NCI-H2227 (cell line): ENCODE results near the gene LRMDA.
A peak's percentile ranks its signal among the peaks of the same experiment; 100 is the strongest.

Source experiments
- DNase-seq: peaks from one replicate; lab custom pipeline; 2025; ENCODE audit not compliant: unreplicated experiment; lab: John Stamatoyannopoulos, UW

LRMDA gene

DNA sequence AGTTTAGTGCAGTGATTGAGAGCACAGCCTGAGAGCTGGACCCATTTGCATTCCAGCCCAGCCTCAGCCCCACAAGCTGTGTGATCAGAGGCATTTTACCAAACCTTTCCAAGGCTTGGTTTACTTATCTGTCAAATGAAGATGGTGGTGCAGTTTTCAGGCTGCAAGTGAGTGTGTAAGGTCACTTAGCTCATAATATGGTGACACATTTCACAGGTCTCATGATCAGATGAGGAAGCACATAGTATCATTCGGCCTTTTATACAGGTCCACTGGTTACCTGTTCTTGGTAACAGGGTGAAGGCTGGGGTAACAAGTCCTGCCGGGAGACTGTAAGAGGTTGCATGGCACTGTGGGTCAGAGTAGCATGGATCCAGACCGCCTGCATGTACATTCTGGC, 371.7 kb downstream of the LRMDA start:
- DNase-seq, result no peak

GRCh38 chr10:75803816-75804552, 372.6 kb downstream of the LRMDA start:
- DNase-seq, result peak; percentile 56

- no peak for DNase-seq
Observed at GRCh38 chr10:75806186-75806585, 374.8 kb downstream of the LRMDA start.

DNA sequence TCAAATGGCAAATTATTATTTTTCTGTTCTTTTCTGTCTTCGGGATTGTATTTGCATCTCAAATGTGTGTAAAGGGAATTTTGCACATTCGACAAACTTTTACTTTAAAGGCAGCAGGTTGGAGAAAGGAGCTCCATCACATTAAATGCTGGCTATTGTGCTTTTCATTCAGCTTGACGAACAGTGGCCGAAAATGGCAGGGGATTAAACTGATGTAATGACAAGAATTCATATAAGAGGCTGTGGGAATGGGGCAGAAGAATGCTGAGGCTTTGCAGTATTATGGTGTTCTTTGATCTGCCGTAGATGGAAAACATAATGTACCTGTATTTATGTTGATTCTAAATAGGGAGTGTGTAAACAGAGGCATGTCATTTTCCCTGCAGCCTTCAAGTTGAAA, 376.0 kb downstream of the LRMDA start:
- DNase-seq, result no peak

- DNase-seq, result no peak
Observed at GRCh38 chr10:75809003-75809402, 377.6 kb downstream of the LRMDA start.

- DNase-seq, result no peak
Observed at GRCh38 chr10:75814014-75814413, 382.6 kb downstream of the LRMDA start.

DNA sequence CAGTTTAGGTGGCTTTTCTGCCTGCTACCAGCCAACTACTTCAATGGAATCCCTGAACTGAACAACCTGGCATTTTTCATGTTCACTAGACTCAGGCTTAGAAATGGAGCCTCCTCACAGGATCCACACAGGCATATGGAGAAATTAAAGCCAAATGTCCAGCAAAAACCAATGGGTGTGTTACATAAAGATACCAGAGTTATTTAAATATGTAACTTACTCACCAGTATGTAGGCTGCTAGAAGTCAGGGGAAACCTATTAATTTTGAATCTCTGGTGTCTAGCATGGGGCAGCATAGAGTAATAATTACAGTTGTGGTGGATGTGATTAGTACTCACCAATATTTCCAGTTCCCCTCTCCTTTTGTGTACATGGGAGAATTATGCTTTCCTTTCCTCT, 383.6 kb downstream of the LRMDA start:
- no peak for DNase-seq

- no peak for DNase-seq
Observed at GRCh38 chr10:75817198-75817597, 385.8 kb downstream of the LRMDA start.

DNA sequence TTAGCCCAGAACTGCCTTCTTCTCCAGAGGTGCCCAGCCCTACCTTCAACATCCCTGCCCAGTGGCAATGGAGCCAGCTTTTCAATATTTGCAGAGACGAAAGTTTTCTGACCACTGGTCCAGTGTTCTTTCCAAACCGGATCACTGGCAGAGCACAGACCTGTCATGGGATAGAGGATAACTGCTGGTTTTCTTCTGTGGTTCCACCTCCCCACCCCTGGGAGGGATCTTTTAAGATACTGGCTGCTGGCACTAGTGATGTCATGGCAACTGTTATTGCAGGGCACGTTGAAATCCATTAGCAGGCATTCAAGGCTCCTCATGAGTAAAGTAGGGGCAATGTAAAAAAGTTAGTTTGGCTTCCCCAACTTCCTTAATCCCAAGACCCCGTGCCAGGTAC, 387.1 kb downstream of the LRMDA start:
- DNase-seq, result no peak

GRCh38 chr10:75825235-75825634, 393.8 kb downstream of the LRMDA start:
- no peak for DNase-seq

GRCh38 chr10:75825661-75826060, 394.2 kb downstream of the LRMDA start:
- no peak for DNase-seq

GRCh38 chr10:75826846-75827245, 395.4 kb downstream of the LRMDA start:
- DNase-seq, result no peak

DNA sequence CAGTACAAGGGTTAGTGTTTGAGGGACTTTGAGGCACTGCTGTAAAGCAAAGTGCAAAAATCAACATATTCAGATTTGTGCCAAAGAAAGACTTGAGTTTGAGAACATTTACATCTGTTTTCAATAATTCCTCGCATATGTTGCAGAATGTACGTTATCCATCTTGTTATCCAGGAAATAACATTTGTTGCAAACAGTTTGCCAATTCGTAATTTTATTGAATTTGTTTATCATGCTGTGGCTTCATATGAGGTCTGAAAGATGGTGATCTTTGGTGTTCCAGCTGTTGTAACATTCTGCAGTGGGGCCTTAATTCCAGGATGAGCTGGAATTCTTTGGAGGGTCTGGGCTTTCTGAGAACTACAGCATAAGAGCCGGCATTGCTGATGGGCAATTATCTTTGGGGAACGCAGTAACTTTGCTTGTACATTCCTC, 396.2 kb downstream of the LRMDA start:
- DNase-seq, result no peak

GRCh38 chr10:75828413-75828812, 397.0 kb downstream of the LRMDA start:
- no peak for DNase-seq

- no peak for DNase-seq
Observed at GRCh38 chr10:75836064-75836463, 404.6 kb downstream of the LRMDA start.

GRCh38 chr10:75838486-75838885, 407.1 kb downstream of the LRMDA start:
- no peak for DNase-seq

GRCh38 chr10:75839020-75839419, 407.6 kb downstream of the LRMDA start:
- no peak for DNase-seq

DNA sequence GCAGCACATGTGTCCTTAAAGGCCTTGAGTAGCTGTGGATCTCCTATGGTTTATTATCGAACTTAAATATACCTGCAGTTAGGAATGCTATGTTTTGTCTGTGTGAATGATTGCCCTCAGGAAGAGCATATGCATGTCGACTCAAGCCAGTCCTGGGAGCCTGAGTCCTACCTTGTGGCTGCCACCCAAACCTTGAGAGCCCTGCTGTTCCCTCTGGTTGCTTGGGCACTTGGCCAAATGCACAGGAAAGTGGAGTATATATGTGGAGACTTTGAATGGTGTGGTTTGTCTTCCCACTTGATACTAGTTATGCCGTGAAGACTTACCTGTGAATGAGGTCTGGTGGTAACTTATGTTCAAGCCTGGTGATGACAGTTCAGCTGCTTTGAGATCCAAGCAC, 409.8 kb downstream of the LRMDA start:
- no peak for DNase-seq

- DNase-seq, result no peak
Observed at GRCh38 chr10:75845176-75845947, 413.9 kb downstream of the LRMDA start.

DNA sequence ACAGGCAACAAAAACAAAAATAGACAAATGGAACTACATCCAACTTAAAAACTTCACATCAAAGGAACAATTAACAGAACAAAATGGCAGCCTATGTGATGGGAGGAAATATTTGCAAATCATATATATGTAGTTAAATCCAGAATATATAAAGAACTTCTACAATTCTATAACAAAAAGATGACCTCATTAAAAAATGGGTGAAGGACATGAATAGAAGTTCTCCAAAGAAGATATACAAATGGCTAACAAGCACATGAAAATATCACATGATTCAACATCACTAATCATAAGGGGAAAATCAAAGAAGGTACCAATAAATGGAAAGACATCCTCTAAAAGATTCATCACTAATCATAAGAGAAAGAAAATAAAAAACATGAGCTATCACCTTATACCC, 416.1 kb downstream of the LRMDA start:
- no peak for DNase-seq

DNA sequence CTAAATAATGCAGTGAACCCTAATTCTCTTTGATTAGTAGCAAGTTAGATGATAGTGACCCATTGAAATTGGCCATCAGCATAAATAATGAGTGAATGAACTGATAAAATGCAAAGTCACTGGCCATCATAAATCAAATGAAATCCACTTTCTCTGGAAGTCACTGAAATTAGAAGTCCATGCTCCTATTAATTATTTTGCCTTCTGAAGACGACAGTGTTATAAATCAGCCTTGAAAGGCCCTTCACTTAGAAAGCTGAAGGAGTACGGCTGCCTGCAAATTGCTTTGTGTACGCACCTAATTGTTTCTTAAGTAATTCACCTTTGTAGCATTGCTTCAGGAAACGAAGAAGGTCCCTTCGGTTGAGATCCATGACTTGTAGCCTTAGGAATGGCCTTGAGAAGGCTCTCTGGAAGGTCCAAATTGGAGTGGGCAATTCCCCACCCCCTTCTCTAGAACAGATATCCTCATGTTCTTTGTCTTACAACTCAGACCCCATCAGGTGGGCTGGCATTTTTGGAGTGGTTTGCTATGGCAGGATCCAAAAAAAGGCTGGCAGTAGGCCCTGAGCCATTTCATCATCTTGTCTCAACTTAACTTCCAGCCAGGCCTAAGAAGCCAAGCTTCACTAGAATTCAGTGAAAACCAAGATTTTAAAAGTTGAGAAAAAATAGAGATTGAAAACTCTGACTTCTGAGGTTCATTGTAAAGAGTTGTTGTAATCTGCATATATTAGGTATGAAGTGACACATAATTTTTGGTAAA, 420.3 kb downstream of the LRMDA start:
- no peak for DNase-seq
